Lower leg skin (tissue), 4 donors: Measurements from ENCODE around the gene SGIP1. TPM values are rescaled to one million over a fixed set of nuclear protein-coding genes. Genes with fewer than 3 reads are reported as not detected.

Experiments used
- DNase-seq, 2 donors: peaks; one replicate each; pipeline ENCODE4 v3.0.0-alpha.2; 2019; ENCODE audit warnings: low spot score in 2 of 2
- H3K4me3 ChIP-seq: fragments of 200-600 bp; sonication (generic); 2 replicates; pipeline ENCODE4 v1.5.1; 2017; ENCODE audit warnings: mild to moderate bottlenecking, low read depth; ENCODE audit not compliant: poor library complexity, severe bottlenecking
- POLR2A ChIP-seq, 2 donors: fragments of 450-650 bp; IDR thresholded peaks; one replicate each; pipeline ENCODE4 v1.6.1; 2016 to 2017; ENCODE audit warnings: antibody characterized with exemption in 2 of 2, mild to moderate bottlenecking in 1 of 2, moderate library complexity in 1 of 2
- WGBS, 2 donors: methylation state at CpG; one replicate each; pipeline ENCODE4 v1.1.5; 2018; 5-methylcytosine and 5-hydroxymethylcytosine counted together
- intact Hi-C: fragments of 100-400 bp; cut with DNase I; formaldehyde crosslinking; loops from one replicate; pipeline ENCODE4 v1.15.0; 2023; ENCODE audit warnings: low total_unique reads
- total RNA-seq, 4 donors: library from RNA; depleted of rRNA; stranded (reverse); fragments of >200 nt; gene quantifications; one replicate each; pipeline ENCODE4 v1.1.0, GENCODE V29; 2016
- TF ChIP-seq, protein P1 (sequence below), 3 donors: fragments of 450-650 bp; IDR thresholded peaks; one replicate each; pipeline ENCODE4 v1.5.1; 2016; ENCODE audit warnings: antibody characterized with exemption in 3 of 3, mild to moderate bottlenecking in 3 of 3, moderate library complexity in 2 of 3

Gene SGIP1
- total RNA-seq, 4 donors from 2014 or later, result 0.39 to 7.0 (median 2.4) TPM

DNA sequence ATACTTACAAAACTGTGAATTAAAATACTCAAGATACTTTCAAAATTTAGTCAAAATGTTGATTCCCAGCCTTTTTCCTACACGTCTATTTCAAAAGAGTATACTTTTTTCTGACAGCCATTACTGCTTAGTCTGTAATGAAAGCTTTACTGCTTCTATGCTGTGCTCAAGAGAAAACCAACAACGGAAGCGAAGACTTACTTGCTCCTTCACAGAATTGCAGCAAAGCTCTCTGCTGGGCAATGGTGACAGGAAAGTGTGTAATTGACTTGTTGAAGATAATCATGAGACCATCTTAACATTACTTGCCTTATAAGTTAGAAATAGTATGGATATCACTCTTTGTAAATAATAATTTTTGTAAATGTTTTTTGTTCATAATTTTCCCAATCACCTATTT lies 216.6 kb downstream of the SGIP1 start:
- intact Hi-C loops, result no loop called here
- H3K4me3 ChIP-seq, result no peak overlapping the region
- TF ChIP-seq, protein P1, sequence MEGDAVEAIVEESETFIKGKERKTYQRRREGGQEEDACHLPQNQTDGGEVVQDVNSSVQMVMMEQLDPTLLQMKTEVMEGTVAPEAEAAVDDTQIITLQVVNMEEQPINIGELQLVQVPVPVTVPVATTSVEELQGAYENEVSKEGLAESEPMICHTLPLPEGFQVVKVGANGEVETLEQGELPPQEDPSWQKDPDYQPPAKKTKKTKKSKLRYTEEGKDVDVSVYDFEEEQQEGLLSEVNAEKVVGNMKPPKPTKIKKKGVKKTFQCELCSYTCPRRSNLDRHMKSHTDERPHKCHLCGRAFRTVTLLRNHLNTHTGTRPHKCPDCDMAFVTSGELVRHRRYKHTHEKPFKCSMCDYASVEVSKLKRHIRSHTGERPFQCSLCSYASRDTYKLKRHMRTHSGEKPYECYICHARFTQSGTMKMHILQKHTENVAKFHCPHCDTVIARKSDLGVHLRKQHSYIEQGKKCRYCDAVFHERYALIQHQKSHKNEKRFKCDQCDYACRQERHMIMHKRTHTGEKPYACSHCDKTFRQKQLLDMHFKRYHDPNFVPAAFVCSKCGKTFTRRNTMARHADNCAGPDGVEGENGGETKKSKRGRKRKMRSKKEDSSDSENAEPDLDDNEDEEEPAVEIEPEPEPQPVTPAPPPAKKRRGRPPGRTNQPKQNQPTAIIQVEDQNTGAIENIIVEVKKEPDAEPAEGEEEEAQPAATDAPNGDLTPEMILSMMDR (IDR thresholded peaks at IDR 0.05), result no peak
- TF ChIP-seq POLR2A (IDR thresholded peaks at IDR 0.05), result no peak
- WGBS, 2 donors, result 83 to 85% methylated on average over 3 of the region's 3 CpGs
- no peak for DNase-seq

DNA sequence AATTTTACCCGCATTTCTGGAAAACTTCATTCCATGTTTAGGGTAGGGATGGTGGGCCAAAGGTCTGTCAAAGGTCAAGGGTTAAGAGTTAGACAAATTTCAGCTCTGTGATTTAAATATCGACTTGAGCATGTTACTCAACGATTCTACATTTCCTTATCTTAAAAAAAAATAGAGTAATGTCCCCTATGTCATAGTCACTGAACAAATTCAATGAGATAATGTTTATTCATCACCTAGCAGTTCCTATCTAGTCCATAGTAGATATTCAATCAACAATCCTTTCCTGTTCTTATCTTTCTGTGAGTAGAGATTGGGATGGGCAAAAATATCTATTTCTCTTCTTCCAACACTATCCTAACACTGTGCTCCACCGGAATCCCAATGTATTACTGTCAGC lies 217.2 kb downstream of the SGIP1 start:
- intact Hi-C loops, result no loop called here
- no peak overlapping the region for H3K4me3 ChIP-seq
- 90 to 91% methylated on average over 4 of the region's 4 CpGs for WGBS, 2 donors
- TF ChIP-seq, protein P1 (IDR thresholded peaks at IDR 0.05), result no peak
- no peak for TF ChIP-seq POLR2A (IDR thresholded peaks at IDR 0.05)
- no peak for DNase-seq

DNA sequence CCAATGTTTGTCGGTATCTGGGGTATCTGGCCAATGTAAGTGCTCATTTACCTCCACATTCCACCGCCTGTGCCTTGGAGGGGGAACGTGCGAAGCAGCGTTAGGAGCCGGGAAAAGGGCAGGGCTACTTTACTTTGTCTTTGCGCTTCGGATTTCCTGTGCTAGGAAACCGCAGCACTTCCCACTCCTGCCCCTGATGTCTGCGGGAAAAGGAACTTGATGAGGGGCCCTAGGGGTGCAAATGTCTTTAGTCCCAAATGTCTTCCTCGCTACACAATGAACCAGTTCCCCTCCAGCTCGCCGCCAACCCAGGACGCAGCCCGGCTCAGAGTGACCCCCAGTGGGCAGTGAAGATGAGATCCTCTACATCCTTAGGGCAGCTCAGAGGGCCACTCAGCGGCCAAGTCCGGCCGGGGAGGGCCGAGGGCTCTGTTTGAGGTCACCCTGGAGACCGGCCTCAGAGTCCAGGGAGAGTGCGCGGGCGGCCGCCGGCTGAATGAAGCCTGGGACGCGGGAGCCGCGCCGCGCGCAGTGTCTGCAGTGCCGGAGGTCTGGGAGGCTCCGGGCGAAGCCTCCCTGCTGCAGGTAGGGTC lies 218.1 kb downstream of the SGIP1 start, which contains the start of gene DYNLT5:
Gene DYNLT5, plus strand, starts transcription at position 460 of the 593 bp plus-strand sequence. CDS start 2,200 bp downstream, outside the sequence.
- DNase-seq, result peak in 1 of 2 donors; percentile 86
- TF ChIP-seq, protein P1 (IDR thresholded peaks at IDR 0.05), result no peak
- no peak for TF ChIP-seq POLR2A (IDR thresholded peaks at IDR 0.05)
- intact Hi-C loops, result no loop called here

DNA sequence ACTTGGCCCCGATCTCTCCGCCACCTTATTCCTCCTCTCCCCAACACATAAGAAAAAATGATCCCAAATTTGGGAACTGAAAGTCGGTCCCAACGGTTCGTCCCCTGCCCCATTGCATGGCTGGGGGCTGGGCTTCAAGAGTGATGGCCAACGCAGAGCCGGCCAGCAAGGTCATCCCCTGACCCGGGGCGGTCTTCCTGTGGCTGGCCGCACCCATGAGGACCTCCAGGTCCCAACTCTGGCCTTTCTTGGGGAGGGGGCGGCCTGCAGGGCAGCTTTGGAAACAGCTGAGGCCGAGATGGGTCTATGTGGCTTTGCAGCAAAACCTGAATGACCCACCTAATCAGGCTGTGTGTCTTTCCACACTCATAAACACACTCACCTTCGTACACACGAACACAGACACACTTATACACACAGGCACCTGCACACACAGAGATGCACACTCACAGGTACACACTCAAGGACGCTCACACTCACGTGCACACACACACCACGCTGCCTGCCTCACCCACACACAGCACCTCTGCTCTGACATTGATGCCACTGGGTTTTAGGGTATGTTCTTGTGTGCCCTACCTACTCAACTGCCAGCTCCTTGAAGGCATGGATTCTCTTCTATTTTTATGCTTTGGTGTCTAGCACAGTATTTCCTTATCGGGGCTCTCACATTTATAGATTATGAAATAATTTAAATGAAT lies 218.9 kb downstream of the SGIP1 start:
- no peak for DNase-seq
- H3K4me3 ChIP-seq, result no peak overlapping the region
- 52 to 58% methylated on average over 16 to 17 of the region's 18 CpGs for WGBS, 2 donors
- TF ChIP-seq, protein P1 (IDR thresholded peaks at IDR 0.05), result no peak
- no peak for TF ChIP-seq POLR2A (IDR thresholded peaks at IDR 0.05)
- intact Hi-C loops, result no loop called here

More for the DNA sequence above, 218.1 kb downstream of the SGIP1 start, which contains the start of gene DYNLT5:
- 4 to 9% methylated on average over 26 to 34 of the region's 35 CpGs for WGBS, 2 donors
- H3K4me3 ChIP-seq, result no peak within 1 kb of the TSS

DNA sequence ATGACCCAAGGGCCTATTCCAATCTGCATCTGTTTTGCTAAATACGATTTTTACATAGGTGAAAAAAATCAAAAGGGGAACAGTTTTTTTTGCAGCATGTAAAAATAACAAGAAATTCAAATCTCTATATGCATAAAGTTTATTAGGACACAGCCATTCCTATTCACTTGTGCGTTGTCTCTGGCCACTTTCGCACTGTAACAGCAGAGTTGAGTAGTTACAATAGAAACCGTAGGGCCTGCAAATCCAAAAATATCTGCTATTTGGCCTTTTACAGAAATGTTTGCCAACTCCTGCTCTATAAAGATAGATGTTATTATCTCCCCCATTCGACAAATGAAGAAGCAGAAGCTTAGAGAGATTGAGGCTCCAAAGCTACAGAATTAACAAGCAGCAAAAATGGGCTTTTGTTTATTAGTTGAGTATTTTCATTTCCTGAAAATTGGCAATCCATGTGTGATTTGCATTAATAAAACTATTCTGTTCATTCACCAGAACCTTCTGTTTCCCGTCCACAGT lies 223.8 kb downstream of the SGIP1 start:
- TF ChIP-seq POLR2A (IDR thresholded peaks at IDR 0.05), result no peak
- intact Hi-C loops, result no loop called here
- H3K4me3 ChIP-seq, result no peak overlapping the region
- DNase-seq, result no peak
- WGBS, 2 donors, result 73 to 74% methylated on average over 6 of the region's 6 CpGs

DNA sequence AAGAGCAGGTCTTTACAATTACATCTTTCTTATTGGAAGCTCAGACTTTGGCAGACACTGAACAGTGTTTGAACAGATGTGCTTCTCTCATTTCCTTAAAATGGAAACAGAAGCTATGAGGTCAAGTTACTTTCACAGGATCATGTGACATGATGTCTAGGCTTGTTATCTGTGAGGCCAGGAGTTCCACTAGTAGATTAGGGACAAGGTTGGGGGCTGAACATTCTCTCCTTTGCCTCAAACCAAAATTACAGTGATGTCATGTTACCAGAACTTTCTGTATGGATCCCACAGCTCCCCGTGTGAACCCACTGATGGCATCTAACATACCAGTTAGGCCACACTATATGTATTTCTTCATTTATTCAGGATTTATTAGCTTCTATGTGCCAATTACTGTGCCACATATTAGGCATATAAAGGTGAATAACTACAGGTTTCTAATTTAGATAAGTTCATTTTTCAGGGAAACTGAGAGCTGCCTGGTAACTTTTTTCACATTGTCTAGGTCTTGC lies 224.3 kb downstream of the SGIP1 start:
- intact Hi-C loops, result no loop called here
- H3K4me3 ChIP-seq, result no peak overlapping the region
- DNase-seq, result no peak
- 68 to 76% methylated on average over 1 of the region's 1 CpG for WGBS, 2 donors
- no peak for TF ChIP-seq POLR2A (IDR thresholded peaks at IDR 0.05)
- TF ChIP-seq, protein P1 (IDR thresholded peaks at IDR 0.05), result no peak
